Cardiac fibroblast (primary cell): ENCODE measurements around the gene THBS3.
A peak's percentile ranks its signal among the peaks of the same experiment; 100 is the strongest.
"Not testable (repeated sequence)": the region's sequence is repeated elsewhere in the genome, so short reads cannot be mapped to it uniquely, and the experiment has no call there.

Experiments used
- DNase-seq, 2 donors: peaks; one replicate each; pipeline versions ENCODE4 v3.0.0 to v3.0.0-alpha.2; 2010; ENCODE audit warnings: low read depth in 2 of 2
- H3K4me3 ChIP-seq, 2 donors: replicated peaks in 1 of 2; 1 replicate in 1 of 2; 2 replicates in 1 of 2; pipeline ENCODE4 v1.5.1; 2011; ENCODE audit warnings: low read depth in 2 of 2, low read length in 2 of 2, mild to moderate bottlenecking in 2 of 2, moderate library complexity in 1 of 2
- TF ChIP-seq, protein P1 (sequence below): IDR thresholded peaks from one replicate; pipeline ENCODE4 v1.5.1; 2011; ENCODE audit warnings: low read depth, mild to moderate bottlenecking, low read length, inconsistent platforms

THBS3 gene

DNA sequence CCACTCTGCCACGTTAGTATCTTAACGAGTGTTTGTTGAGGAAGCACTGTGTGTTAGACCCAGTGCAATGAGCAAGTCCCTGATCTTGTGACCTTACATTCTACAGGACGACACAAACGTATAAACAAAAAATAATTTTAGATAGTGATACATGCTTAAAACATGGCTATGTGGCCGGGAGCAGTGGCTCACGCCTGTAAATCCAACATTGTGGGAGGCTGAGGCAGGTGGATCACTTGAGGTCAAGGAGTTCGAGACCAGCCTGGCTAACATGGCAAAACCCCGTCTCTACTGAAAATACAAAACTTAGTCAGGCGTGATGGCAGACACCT is 20.4 kb upstream of the THBS3 start:
- DNase-seq = no peak
- TF ChIP-seq, protein P1, sequence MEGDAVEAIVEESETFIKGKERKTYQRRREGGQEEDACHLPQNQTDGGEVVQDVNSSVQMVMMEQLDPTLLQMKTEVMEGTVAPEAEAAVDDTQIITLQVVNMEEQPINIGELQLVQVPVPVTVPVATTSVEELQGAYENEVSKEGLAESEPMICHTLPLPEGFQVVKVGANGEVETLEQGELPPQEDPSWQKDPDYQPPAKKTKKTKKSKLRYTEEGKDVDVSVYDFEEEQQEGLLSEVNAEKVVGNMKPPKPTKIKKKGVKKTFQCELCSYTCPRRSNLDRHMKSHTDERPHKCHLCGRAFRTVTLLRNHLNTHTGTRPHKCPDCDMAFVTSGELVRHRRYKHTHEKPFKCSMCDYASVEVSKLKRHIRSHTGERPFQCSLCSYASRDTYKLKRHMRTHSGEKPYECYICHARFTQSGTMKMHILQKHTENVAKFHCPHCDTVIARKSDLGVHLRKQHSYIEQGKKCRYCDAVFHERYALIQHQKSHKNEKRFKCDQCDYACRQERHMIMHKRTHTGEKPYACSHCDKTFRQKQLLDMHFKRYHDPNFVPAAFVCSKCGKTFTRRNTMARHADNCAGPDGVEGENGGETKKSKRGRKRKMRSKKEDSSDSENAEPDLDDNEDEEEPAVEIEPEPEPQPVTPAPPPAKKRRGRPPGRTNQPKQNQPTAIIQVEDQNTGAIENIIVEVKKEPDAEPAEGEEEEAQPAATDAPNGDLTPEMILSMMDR = no peak
- peak overlapping the region; percentile 23 to 48 for H3K4me3 ChIP-seq

DNA sequence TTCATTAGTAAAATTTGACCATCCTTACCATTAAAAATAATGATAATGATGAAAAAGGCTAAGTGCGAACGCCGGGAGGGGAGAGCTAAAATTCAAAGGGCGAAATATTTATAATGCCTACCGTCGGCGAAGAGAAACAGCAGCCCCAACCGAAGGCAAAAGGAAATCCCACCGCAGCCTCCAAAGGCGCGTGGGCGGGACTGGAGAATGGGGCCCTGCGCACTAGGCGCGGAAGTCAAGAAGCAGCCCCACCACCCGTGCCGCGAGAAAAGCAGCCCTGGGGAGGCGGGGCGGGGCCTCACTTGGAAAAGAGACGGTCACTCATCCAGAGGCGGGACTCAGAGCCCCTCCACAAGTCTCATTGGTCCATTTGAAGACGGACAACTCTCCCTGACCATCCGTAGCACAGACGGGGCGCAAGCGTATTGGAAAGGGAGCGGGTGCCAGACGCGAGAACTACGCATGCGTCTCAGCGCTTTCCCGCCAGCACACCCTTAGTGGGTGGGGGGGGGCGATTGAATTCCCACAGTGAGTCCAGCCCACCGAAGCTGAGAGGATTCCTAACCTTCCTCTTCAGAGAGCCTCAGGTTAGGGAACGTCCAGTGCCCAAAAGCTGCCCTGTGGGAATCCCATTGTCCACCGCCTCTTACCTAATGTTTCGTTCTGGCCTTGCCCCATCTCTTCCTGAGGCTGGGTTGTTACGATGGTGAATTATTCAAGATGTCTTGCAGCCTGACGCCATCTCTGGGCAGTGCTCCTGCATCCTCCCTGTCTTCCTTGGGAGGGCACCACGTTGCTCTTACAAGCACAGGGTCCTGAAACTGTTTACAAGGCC is 19.8 kb upstream of the THBS3 start:
- peak overlapping the region; percentile 65 to 66 for H3K4me3 ChIP-seq
- TF ChIP-seq, protein P1 = no peak
- peak; percentile 99 to 100 for DNase-seq

DNA sequence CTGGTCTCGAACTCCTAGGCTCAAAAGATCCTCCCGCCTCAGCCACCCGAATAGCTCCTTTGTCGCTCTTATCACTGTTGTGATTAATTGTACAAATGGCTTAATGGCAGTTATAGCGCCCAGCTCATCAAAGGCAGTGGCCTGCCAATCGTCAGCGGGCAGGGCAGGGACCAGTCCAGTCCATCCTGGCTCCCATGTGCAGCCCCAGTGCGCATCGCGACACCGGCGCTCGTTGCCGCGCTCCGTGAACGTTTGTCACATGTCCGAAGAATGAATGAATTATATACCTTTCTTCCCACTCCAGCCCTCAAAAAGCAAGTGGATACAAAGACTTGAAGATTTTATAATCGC is 19.2 kb upstream of the THBS3 start:
- peak overlapping the region; percentile 65 to 66 for H3K4me3 ChIP-seq
- TF ChIP-seq, protein P1 = no peak
- peak; percentile 45 to 51 for DNase-seq

DNA sequence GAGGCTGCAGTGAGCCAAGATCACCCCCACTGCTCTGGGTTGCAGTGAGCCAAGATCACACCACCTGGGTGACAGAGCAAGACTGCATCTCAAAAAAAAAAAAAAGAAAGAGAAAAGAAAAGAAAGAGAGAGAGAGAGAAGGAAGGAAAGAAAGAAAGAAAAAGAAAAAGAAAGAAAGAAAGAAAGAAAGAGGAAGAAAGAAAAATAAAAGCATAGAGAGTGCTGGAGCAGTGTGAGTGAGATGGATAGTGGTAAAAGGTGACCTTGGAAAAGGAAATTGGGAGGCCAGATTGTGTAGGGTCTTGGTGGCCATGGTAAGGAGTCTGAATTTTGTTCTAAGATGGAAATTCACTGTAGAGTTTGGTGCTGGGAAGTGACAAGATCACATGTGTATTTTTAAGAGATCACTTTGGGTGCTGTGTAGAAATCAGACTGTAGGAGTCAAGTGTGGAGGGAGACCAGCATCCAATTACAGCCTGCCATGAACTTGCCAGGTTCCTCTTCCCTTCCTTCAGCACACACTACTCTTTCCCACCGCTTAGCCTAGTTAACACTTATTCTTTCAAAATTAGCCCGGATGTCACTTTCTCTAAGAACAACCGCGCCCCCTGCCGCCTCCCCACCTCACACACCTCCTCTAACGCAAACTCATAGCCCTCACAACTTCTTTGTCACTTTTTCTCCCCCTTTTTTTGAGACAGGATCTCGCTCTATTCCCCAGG is 18.7 kb upstream of the THBS3 start:
- peak overlapping the region; percentile 65 to 66 for H3K4me3 ChIP-seq
- TF ChIP-seq, protein P1 = peak; percentile 38
- peak; percentile 68 to 88 for DNase-seq

DNA sequence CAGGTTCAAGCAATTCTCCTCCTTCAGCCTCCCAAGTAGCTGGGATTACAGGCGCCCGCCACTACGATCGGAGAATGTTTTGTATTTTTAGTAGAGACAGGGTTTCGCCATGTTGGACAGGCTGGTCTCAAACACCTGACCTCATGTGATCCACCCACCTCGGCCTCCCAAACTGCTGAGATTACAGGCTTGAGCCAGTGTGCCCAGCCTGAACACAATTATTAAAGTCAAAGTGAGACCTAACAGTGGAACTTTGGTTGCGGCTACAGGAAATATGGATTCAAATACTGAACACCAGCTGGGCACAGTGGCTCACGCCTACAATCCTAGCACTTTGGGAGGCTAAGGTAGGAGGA is 17.7 kb upstream of the THBS3 start:
- not testable (repeated sequence) for H3K4me3 ChIP-seq, DNase-seq

DNA sequence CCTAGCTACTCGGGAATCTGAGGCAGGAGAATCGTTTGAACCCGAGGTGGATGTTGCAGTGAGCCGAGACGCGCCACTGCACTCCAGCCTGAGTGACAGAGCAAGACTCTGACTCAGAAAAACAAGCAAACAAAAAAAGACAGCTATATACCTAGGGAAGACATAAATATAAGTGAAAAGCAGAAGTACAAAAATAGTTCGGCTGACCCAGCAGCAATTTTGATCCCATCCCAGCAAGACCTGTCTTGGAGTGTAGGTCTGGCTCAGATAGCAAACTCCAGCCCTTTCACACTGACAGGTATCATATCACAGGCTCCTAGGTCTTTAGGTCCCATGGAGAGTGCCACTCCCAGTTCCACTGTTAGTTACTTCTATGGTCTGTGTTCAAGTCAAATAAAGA is 15.3 kb upstream of the THBS3 start:
- no peak overlapping the region for H3K4me3 ChIP-seq
- TF ChIP-seq, protein P1 = no peak
- no peak for DNase-seq

DNA sequence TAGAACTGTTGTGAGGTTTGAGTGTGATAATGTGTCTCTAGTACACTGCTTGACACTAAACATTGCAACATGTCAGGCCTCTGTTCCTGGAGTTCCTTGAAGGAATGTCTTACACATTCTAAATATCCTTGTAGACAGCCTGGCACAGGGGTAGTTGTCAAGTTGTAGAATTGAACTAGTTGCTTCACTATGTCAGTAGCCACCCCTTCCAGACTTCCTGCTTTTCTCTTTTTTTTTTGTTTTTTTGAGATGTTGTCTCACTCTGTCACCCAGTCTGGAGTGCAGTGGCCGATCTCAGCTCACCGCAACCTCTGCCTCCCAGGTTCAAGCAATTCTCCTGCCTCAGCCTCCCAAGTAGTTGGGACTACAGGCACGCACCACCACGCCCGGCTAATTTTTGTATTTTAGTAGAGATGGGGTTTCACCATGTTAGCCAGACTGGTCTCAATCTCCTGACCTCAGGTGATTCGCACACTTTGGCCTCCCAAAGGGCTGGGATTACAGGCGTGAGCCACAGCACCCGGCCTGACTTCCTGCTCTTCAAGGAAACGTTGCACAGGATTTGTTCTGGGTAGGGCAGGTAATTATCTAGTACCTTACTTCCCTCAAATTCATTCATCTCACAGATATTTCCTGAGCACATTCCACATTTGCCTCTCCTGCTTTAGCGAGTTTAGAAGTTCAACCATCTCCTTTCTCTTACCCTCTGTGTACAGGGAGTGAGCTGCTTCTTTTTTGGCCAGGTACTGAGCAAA is 12.7 kb upstream of the THBS3 start:
- not testable (repeated sequence) for H3K4me3 ChIP-seq, DNase-seq
